HG03045 (cell line): ENCODE measurements around the gene SRBD1.

Experiments used
- ATAC-seq: cut with Tn5 transposase; IDR thresholded peaks from one replicate; pipeline ENCODE4 v1.9.1; 2021; ENCODE audit warnings: mild to moderate bottlenecking, moderate library complexity; ENCODE audit not compliant: unreplicated experiment

Gene SRBD1

DNA sequence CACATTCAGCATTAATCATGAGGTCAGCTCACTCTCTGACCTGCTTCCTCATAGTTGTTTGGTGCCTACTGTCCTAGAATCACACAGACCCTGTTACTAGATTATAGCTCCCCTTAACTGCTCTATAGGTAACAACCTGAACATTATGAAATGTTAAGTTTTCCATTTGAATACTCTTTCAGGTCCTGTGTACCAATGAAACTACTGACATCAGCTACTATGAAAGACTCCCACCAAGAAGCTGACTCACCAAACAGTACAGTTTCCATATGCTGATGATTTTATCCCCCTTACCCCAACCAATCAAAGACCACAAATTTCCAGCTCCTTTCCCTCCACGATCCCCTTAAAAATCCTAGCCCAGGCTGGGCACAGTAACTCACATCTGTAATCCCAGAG, 56.3 kb downstream of the SRBD1 start:
- ATAC-seq = no peak

DNA sequence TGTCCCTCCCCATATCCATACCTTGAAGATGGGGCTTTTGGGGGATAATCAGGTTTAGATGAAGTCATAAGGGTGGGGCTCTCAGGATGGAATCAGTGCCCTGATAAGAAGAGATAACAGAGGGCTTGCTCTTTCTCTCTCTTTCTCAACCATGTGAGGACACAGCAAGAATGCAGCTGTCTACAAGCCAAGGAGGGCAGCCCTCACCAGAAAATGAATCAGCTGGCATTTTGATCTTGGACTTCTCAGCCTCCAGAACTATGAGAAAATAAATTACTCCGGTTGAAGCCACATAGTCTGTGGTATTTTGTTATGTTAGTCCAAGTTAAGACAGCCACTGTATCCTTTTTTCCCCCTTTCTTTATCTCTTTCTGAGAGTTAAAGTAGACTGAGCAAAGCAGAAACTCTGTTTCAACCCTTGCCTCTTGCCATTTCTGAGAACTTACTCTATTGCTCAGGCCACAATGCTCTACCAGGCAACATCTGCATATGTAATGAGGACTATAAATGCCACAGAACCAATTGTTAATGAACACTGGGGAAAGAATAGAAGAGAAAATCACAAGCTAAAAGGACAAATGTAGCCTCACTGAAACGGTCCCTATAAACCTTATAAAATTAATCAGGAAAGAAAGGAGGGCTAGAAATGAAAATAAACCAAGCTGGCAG, 56.9 kb downstream of the SRBD1 start:
- ATAC-seq = no peak

DNA sequence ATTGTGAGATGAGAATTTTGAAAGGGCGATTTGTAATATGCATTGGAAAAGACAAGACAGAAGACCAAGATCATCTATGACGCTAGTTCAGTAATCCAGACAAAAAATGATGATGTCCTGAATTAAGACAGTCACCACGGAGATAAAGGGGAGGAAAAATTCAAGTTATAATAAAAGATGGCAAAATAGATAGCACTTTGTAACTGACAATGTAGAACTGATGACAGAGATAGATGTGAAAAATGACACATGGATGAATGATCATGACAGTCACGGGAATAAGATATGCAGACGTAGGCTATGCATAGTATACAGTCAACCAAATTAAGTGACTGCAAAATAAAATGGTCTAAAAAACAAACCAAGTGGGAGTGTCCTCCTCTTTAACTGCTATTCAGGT, 59.2 kb downstream of the SRBD1 start:
- ATAC-seq = no peak

DNA sequence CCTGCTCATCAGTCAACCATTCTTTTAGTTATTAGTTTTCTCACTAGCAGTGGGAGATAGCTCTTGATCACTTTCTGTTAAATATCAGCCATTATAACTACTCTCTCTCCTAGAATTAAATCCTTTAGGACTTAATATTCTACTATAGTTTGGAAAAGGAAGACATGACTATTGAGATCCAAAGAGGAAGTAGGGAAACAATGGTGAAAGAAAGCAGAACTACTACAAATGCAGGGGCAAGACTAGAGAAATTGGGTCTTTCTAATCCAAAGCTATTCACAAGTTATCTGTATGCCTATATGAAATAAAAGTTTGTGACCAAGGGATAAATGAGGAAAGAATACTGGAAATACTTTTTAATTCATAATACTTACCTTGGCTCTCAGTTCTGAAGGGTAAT, 65.1 kb downstream of the SRBD1 start:
- no peak for ATAC-seq

DNA sequence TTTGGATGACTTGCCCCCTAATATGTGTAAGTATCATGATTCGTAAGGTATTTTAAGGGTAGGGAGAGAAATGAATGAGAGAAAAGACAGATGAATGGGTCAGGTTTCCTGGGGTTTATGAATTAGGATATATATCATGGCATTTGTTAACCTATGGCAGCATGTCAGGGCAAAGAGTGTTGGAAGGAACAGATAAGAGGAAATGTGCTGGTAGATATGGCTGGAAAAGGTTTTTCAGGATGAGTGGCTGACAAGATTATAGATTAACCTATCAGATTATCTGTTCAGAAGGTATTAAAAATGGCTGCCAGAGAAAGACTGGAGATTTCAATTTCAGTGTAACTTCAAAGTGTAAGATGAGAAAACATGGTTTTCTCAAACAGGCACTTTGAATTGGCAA, 67.8 kb downstream of the SRBD1 start:
- ATAC-seq = no peak

DNA sequence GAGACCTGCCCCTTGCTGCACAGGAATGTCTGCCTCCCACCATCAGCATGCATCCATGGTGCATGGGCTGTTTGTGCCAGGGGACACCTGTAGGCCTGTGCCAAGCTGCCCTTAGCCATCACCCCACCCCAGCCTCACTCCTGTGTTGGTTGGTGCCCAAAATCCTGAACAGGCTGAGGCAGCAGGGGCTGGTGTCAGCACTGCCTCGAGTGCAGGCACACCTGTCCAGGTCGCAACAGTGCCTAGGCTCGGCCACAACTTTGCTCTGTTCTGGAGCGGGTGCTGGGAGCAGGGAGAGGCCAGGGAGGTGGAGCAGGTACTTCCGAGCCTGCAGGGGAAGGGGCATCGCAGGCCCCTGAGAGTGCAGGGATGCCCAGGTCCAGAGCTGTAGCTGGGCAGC, 69.1 kb downstream of the SRBD1 start:
- ATAC-seq = no peak

DNA sequence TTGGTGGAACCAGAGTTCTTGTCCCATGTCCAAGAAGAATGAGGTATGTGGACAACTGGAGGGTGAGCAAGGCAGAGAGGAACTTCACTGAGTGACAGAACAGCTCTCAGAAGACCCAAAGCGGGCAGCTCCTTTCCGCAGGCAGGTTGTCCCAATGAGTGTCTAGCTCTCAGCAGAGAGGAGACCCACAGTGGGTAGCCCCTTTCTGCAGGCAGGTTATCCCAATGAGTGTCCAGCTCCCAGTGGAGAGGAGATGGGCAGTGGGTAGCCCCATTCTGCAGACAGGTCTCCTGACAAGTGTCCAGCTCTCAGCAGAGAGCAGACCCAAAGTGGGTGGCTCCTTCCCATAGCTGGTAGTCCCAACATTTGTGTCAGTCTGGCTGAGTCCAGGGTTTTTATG, 69.6 kb downstream of the SRBD1 start:
- no peak for ATAC-seq

DNA sequence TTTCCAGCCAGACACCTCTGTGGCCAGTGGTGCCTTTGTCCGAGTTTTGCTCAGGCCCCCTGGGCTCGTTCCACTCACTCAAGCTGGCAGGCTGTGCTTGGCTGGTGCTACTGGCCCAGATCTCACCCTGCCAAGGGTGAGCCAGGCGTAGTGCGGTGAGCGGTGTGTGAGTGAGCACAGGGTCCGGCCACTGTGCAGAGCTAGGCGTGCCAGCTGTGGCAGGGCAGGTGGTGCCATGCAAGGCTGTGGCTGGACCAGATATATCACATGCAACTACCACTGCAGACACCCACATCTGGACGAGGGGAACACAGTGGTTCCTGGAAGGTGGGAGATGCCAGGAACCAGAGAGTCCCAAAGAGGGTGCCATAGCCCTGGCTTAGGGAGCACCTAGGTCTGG, 70.1 kb downstream of the SRBD1 start:
- no peak for ATAC-seq

DNA sequence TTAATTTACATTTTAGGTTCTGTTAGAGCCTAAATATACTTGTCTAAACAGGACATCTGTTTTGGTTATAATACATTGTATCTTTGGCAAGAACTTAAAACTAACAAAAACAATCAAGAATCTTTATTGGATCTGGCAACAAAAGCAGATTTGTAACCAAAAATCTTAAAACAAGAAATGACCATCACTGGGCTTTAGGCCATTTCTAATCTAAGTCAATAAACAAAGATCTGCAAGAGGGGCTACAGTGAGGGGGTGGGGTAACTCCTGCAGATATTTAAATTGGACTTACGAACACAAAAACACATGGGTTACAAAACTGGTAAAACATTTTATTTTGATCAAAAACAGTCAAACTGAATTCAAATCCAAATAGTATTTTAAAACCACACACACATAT, 77.3 kb downstream of the SRBD1 start:
- no peak for ATAC-seq

DNA sequence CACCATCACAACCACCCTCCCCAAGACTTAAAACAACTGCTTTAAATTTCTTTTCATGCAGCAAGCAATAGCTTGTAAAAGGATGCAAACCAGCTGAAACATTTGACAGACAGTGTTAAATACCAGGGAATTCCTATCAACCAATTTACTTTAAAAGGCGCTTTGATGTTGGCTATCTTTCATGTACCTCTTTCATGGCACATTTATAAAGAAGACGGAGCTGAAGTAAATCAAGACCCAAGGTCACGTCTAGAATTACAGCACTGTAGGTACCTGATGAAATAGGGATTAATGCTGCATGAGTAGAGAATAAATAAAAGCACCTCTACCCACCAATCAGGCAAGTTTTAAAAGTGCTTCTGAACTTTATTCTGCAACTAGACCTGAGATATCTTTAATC, 78.9 kb downstream of the SRBD1 start:
- no peak for ATAC-seq

DNA sequence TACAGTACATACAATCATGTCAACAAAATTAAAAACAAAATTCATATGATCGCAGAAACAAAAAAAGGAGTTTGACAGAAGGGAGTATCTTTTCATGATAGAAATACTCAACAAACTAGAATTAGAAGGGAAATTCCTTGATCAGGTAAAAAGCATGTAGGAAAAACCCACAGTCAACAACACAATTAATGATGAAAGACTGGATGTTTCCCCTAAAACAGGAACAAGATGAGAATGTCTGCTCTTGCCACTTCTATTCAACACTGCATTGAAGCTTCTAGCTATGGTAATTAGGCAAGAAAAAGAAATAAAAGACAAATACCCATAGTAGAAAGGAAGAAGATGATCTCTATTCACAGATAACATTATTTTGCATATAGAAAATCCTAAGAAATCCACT, 87.1 kb downstream of the SRBD1 start:
- no peak for ATAC-seq

DNA sequence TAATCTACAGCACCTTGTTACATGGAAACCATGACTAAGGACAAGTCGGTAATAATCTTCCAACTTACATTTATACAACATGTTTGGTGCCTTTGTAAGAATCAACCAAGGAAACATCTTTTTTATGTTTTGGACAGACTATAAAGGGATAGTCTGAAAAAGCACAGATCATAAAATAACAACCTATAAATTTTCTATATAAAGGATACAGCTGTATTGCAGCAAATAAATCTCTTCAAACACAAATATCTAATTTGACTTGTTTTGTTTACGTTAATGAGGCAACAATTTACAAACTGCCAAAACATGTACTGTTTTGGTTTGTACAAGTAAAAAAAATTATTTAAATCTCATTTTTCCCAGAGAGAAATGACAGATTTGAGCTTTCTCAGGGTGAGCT, 92.5 kb downstream of the SRBD1 start:
- no peak for ATAC-seq

DNA sequence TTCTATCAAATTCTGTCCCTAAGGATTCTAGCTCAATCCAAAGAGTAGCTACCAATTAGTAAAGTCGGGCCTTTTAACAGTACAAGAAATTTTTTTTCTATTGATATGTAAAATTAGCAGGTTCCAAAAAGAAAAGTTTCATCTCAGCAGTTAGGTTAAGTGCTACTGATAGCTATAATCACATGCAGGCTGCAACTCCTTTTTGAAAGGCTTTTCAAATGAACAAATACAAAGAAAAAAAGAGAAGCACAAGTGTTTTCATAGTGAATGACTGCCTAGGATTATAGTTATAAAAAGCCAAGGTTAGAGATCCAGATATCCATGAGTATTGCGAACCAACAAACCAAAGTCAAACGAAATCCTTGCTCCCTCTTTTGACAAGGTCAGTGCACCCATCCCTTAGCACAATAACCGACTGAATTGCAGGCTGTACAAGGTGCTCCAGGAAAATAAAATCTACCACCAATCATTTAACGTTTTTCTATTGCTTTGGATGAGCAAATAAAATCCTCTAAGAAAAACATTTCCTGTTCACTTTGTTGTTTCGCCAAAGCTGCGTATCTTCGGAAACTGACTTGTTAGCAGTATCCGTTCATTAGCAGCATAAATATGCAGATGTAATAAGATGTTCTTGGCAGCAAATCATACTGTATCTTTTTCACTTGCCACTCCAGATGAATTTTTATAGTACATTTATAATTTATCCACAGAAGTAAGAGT, 100.2 kb downstream of the SRBD1 start:
- ATAC-seq = no peak

DNA sequence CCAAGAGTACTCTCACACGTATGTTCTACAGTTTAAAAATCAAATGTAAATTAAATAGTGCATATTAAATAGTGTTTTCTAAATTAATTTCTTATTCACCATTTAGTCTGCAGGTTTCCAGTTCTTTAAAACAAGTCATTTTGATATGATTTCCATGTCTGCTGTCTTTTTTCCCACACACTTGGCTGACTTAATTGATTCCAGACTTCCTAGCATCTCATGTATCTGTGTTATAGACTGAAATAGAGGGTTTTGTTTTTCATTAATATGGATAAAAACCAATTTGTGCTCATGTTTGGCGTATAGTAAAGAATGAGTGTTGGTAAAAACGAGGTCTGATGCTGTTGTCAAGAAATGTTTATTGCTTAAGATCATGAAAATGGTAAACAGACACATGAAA, 104.3 kb downstream of the SRBD1 start:
- ATAC-seq = no peak

DNA sequence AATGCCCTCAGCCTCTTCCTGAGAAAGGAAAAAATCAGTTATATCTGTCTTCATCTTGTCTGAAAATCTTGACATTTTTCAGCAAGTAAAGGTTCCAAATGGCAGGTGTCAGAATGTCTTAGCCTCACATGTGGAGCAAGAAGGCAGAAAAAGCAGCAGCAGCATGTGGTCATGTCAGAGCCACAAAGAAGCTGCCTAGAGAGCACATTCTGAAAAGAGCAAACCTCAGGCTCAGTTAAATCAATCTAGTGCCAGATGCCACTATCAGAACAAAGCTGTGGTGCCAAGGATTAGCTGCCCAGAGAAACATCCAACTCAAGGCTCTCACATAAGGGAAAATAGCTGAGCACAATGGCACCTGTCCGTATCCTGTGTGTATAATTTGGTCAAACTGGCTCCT, 105.9 kb downstream of the SRBD1 start:
- ATAC-seq = no peak

DNA sequence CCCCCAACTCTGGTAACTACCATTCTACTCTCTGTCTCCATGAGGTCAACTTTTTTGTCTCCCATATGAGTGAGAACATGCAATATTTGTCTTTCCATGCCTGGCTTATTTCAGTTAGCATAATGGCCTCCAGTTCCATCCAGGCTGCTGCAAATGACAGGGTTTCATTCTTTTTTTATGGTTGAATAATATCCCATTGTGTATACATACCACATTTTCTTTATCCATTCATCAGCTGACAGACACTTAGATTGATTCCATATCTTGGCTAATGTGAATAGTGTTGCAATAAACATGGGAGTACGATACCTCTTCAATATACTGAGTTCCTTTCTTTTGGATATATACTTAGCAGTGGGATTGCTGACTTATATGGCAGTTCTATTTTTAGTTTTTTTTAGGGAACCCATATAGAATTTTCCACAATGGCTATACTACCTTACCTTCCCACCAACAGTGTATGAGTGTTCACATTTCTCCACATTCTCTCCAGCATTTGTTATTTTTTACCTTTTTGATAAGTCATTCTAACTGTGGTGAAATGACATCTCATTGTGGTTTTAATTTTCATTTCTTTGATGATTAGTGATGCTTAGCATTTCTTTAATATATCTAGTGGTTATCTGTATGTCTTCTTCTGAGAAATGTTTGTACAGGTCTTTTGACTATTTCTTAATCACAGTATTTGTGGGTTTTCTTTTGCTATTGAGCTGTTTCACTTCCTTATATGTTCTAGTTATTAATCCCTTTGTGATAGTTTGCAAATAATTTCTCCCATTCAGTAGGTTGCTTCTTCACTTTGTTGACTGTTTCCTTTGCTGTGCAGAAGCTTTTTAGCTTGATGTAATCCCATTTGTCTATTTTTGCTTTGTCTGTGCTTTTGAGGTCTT, 112.2 kb downstream of the SRBD1 start:
- no peak for ATAC-seq

DNA sequence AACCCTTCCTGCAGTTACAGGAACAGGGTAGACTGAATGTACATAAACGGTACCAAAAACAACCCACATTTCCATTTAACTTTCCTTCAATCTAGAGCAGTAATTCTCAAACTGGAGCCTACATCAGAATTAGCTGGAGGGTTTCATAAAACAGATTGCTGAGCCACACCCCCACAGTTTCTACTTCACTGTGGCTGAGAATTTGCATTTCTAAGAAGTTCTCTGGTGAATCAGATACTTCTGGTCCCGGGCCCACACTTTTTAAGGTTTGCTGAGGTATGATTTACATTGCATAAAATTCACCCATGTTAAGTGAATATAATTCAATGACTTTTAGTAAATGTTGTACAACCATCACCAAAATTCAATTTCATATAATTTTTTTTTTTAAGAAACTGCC, 113.7 kb downstream of the SRBD1 start:
- ATAC-seq = peak; percentile 77

DNA sequence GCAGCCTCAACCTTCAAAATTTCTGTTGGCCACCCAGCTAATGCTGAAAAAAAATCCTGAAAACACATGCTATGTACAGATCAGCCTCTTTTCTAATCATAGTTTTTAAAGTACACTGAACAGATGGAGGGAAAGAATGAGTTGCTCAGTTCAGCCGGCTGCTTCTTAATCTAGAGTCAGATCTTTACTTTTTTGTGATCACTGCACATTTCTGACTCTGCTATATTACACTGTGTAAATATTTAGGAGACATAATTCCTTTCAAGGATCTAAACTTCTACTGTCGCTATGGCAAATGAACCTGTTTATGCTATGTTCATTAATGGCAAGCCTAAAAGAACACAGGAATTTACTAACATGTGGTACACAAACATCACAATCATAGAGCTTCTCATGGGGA, 114.2 kb downstream of the SRBD1 start:
- ATAC-seq = no peak

DNA sequence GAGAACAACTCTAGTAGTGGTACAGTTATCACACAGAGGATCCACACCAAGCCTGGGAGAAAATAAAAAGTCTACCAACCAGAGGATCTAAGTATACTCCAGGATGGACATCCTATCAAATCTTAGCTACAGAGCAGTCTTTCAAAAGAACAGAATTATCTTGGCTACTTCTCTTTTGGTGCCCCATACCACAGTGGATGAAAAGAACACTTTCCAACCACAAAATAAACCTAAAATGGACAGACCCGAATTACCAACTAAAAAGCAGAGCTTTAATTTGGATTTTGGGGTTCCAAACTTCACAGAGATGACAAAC, 116.1 kb downstream of the SRBD1 start:
- no peak for ATAC-seq

DNA sequence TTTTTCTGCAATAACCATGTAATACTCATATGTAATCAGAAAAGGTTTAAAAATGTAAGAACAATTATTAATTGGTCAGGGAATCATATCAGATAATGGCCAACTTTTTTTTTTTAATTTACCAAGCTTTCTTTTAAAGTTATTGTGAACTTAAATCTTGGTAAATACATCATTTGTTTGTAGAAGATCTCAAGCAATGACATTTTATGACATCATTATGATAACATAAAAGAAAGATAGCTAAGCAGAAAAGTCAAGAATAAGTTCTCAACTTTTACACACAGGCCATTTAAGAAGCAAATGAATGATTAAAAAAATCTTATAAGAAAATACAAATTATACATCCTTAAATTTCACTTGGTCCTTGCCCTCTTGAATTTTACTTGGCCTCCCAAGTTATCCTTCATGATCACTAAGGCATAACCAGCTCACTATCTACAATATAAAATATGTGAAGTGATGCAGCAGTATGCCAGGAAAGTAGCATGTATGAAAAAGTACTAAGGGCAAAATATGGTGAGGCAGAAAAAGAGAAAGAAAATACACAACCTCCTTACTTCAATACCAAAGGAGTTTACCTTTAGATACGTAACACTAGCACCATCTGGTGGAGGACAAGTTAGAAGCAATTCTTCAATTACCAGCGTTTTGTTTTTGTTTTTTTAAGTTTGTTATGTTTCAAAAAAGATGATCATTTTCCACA, 116.6 kb downstream of the SRBD1 start:
- ATAC-seq = no peak

DNA sequence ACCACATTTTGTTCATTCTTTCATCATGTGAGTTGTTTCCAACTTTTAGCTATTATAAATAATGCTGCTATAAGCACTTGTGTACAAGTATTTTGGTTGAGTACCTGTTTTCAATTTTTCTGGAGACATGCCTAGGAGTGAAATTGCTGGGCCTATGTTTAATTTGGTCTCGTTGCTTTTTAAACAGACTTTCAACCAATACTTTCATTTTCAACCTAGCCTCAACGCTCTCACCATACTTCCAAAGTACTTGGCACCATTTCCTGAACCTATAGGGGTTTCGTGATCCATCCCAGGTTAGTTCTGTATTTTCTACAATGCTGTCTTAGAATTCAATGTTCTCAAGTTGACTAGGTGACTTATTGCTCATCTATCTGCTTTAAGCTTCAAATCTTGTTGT, 126.1 kb downstream of the SRBD1 start:
- ATAC-seq = no peak

DNA sequence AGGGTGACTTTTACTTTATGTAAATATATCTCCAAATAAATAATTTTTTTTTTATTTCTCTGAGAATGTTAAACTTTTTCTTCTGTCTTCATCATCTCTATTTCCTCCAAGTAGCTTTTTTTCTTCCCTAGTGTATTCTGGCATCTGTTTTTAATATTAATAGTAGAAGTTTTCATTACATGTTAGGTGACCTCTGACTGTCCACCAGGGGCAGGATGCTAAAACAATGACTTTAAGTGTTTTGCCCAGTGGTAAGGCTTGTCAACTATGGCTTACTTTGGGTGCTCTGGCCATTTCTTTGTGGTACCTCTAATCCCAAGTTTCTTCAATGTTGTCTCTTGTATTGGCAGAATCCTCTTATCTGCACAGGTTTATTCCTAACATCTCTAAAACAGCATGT, 127.1 kb downstream of the SRBD1 start:
- no peak for ATAC-seq
